GM21717 (cell line): ENCODE measurements around the gene PYY.
"Not testable (repeated sequence)": the region's sequence is repeated elsewhere in the genome, so short reads cannot be mapped to it uniquely, and the experiment has no call there.

ENCODE experiments used
- ATAC-seq: cut with Tn5 transposase; IDR thresholded peaks from one replicate; pipeline ENCODE4 v1.9.1; 2021; ENCODE audit warnings: mild to moderate bottlenecking, moderate library complexity; ENCODE audit not compliant: unreplicated experiment

PYY gene

DNA sequence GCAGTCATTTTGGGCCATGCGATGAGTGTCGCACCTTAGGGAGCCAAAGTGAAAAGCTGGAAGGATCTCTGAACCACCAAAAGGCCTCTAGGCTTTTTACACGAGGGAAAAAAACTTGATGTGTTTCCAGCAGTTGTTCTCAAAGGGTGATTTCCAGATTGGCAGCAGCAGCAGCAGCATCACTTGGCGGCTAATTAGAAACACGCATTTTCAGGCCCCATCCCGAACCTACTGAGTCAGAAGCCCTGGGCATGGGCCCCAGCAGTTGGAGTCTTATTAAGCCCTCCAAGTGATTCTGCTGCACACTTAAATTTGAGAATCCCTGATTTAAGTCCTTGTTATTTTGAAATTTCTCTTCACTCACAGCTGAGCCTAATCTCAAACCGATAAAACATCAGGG is 25.3 kb upstream of the PYY start:
- ATAC-seq, result no peak

DNA sequence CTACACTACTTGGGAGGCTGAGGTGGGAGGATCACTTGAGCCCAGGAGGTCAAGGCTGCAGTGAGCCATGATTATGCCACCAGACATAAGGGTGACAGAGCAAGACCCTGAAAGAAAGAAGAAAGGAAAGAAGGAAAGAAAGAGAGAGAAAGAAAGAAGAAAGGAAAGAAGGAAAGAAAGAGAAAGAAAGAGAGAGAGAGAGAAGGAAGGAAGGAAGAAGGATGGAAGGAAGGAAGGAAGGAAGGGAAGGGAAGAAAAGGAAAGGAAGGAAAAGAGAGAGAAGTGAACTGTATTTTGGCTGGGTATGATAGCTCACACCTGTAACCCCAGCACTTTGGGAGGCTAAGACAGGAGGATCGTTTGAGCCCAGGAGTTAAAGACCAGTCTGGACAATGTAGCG is 24.3 kb upstream of the PYY start:
- no peak for ATAC-seq

DNA sequence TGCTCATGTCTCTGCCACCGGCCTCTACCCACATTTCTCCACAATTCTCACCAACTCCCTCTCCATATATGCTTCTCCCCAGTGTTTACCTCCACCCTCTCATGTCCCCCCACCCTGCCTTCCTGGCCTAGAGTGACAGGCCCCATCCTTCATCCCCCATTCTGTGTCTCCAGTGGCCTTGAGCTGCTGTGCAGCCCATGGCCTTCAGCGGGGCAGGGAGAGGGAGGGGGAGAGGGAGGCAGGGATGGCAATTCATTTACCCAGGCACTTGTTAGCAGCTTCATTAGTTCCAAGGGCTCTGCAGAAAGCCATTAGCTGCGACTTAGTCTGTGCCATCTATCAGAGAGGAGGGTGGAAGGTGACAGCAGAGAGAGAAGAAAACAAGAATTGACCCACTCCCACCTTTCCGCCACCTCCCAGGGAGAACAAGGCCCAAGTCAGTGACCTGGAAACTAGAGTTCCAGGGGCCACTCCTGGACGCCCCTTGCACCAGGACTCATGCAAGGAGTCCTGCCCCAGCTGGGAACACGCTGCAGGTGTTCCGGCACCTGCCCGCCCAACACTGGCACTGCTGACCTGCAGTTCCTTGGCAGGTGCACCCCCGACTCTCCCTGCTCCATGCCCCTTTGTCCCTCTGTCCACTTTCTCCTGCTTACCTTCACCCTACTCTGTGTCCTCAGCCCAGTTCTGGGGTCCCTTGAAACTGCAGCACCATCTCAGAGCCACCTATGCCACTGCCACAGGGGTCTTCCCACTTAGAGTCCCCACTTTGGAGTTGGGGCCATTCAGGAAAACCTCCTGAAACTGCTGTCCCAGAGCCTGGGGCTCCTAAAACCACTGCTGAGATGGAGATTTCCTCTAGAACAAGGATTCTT is 23.5 kb upstream of the PYY start:
- no peak for ATAC-seq

DNA sequence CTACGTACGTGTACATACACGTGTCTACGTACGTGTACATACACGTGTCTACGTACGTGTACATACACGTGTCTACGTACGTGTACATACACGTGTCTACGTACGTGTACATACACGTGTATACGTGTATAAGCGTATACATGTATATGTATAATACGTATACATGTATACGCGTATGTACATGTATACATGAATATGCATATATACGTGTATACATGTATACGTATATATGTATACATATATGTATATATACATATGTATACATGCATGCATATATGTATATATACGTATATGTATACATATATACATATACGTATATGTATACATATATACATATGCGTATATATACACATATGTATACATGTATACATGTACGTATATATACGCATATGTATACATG is 22.2 kb upstream of the PYY start:
- ATAC-seq, result no peak

DNA sequence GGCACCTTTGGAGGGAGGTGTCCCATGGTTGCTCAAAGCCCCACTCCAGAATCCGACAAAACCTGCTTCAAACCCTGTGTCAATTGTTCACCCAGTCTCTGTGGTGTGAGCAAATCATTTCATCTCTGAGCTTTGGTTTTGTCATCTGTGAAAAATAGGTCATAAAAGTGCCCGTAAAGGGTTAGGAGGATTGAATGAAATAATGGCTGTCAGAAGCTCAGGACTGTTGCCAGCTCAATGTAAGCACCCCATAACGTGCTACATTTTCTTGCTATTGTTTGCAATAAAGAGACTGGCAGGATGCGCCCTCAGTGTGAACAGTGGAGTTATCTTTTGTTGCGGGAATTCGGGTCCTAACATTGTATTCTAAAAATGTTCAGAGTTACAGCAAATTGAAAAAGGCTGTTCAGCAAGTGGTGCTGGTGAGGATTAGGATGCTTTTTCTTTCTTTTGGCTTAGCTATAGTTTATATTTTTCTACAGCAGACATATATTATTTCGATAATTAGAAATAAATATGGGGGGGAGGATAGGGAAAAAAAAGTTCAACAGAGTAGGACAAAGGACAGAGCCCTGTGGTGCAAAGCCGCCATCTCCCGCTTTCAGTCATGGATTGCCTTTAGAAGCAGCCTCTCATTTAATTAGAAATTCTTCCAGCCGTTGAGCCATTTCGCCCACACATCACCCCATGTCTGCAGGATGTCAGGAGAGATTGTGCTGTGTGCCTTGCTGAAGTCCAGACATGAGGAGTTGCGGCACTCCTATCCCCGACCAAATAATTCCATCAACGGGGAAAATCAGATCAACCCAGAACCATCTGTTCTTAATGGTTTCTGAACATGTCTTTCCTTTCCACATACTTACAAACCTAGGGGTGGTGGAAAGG is 20.9 kb upstream of the PYY start:
- ATAC-seq, result no peak

DNA sequence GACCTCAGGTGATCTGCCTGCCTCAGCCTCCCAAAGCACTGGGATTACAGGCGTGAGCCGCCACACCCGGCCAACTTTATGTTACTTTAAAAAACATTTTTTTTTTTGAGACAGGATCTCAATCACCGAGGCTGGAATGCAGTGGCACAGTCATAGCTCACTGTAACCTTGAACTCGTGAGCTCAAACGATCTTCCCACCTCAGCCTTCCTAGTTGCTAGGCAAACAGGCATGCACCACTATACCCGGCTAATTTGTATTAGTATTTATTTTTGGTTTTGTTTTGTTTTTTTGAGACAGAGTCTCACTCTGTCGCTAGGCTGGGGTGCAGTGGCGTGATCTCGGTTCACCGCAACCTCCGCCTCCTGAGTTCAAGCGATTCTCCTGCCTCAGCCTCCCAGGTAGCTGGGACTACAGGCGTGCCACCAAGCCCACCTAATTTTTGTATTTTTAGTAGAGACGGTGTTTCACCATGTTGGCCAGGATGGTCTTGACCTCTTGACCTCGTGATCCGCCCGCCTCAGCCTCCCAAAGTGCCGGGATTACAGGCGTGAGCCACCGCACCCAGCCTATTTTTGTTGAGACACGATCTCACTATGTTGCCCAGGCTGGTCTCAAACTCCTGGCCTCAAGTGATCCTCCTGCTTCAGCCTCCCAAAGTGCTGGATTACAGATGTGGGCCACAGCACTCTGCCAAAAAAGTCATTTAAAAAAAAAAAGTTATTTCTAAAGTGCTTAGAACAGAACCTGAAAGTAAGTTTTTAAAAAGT is 18.9 kb upstream of the PYY start:
- not testable (repeated sequence) for ATAC-seq

DNA sequence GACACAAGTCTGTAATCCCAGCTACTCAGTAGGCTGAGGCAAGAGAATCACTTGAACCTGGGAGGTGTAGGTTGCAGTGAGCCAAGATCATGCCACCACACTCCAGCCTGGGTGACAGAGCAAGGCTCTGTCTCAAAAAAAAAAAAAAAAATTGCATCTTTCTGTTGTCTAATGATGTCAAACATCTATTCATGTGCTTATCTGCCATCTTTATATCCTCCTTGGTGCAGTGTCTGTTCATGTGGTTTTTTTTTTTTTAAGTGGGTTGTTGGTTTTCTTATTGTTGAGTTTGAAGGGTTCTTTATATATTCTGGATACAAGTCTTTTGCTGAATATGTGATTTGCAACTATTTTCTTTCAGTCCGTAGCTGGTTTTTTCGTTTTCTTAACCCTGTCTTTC is 17.7 kb upstream of the PYY start:
- ATAC-seq, result not testable (repeated sequence)

DNA sequence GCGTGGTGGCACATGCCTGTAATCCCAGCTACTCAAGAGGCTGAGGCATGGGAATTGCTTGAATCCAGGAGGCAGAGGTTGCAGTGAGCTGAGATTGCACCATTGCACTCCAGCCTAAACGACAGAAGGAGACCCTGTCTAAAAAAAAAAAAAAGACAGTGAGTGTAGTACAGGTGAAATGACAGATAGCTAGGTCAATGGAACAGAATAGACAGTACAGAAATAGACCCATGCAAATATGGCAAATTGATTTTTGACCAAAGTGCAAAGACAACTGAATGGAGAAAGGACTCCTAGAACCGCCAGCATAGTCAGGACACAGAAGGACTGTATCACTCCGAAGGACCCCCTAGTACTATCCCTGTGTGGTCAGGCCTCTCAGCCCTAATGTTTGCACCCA is 16.6 kb upstream of the PYY start:
- no peak for ATAC-seq

DNA sequence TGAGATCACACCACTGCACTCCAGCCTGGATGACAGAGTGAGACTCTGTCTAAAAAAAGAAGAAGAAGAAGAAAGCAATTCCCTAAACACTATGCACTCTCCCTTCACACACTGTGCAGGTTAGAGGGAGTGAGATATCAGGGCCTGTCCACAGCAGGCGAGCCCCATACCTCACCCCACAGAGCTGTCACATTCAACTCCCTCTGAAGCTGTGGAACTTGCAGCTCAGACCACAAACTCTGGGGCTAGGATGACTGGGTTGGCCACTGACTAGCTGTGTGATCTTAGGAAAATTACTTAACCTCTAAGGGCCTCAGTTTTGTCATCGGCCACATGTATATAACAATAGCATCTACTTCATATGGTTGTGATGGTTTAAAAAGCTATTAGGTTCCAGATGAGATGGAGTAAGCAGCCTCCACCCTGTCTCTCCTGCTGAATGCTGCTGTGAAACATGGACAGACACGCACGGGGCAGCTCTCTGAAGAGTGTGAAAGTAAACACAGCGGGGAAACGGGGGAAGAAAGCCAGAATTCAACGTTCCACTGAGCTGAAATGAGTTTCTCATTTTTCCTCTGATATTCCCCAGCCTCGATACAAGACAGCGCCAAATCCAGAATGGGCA is 13.6 kb upstream of the PYY start:
- ATAC-seq, result no peak

DNA sequence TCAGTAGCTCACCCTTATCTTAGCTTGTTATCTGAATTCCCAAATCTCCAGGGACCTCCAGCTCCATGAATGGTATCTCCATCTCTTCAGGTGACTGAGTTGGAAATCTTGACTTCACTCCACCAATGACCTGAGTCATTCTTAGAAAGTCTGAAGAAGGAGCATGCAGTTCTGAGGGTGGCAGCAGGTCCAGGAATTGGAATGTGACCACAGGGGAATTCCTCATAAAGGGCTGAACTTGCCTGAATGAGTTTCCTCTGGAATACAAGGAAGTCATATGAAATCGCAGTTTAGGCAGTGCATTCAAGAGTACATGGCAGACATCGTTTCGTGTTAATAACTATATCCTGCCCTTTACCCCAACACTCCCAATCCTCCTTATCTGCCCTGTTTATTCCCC is 12.5 kb upstream of the PYY start:
- no peak for ATAC-seq

DNA sequence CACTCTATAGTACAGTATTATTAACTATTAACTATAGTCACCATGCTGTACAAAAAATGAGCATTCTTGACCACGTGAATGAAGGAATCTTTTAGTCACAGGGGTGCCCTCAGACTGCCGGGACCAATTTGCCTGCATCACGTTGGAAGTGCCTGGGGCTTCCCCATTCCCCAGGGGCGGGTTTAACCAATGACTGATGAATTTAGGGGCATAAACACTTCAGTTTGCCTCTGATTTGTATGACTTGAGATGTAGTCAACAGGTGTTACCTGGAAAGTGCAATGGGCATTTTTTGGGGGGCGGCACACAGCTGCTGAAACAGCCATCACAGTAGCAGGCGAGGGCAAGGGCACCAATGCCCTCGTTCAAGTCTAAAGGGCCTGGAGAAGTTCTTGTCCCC is 8.7 kb upstream of the PYY start:
- no peak for ATAC-seq

DNA sequence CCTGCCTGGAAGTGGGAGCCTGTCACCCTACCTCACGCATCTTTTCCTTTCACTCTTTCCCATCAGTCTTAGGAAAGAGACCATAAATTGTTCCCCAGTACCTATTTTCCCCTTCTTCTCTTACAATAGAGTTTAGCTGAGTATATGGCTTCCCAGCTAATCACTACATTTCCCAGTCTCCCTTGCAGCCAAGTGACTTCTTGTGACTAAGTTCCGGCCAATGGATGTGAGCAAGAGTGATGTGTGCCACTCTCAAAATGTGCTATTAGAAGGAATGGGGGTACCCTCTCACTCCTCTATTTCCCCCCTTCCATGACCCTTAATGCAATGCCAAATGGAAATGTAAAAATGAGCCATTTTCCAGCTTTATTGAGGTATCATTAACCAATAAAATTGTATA is 8.2 kb upstream of the PYY start:
- ATAC-seq, result no peak

DNA sequence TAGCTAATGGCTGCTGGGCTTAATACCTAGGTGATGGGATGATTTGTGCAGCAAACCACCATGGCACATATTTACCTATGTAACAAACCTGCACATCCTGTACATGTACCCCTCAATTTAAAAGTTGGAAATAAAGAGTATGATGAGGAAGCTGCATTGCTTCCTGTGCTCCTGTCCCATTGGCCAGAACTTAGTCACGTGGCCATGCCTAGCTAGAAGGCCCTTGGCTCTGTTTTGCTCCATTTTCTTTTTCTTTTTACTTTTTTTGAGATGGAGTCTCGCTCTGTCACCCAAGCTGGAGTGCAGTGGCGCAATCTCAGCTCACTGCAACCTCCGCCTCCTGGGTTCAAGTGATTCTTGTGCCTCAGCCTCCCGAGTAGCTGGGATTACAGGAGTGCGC is 7.6 kb upstream of the PYY start:
- ATAC-seq, result not testable (repeated sequence)

DNA sequence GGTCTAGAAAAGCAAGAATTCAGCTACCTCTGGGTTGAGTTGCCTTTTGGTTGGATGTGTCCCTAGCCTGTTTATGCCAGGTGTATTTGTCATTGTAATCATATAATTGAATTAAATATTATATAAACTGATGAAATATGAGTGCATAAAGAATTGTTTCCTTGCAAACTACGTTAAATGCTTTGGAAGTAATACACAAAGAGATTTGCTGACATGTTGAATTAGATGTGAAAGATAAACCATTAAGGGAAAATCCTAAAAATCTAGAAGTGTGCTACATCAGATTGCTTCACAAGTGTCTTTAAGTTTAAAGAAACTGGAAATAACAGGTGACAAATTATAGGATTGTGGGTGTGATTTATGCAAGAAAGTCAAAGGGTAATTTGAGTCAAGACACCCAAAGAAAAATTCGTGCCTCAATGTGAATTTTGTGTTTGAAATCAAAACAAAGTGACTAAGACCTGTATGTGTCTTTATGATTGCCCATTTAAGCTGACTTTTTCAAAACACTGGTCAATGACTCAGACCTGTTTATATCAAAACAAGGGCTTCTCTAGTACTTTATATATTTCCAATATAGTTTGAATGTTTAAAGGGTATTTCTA is 5.1 kb upstream of the PYY start:
- no peak for ATAC-seq

DNA sequence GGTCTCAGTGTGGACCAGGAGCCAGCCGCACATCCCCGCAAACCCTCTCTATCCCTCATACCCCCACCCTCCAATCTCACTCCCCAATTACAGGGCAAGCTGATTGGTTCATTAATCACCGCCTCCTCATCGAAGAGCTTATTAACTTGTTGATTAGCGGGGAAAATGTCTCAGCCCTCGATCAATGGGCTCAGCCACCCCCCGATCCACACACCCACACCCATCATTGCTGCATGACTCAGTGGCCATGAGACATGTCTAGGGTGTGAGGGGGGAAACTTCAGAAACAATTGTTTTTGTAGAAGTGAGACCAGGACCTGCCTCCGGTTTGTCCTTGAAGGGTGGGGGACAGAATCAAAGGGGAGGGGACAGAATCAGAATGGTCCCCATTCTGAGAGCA is 2.5 kb upstream of the PYY start:
- no peak for ATAC-seq

DNA sequence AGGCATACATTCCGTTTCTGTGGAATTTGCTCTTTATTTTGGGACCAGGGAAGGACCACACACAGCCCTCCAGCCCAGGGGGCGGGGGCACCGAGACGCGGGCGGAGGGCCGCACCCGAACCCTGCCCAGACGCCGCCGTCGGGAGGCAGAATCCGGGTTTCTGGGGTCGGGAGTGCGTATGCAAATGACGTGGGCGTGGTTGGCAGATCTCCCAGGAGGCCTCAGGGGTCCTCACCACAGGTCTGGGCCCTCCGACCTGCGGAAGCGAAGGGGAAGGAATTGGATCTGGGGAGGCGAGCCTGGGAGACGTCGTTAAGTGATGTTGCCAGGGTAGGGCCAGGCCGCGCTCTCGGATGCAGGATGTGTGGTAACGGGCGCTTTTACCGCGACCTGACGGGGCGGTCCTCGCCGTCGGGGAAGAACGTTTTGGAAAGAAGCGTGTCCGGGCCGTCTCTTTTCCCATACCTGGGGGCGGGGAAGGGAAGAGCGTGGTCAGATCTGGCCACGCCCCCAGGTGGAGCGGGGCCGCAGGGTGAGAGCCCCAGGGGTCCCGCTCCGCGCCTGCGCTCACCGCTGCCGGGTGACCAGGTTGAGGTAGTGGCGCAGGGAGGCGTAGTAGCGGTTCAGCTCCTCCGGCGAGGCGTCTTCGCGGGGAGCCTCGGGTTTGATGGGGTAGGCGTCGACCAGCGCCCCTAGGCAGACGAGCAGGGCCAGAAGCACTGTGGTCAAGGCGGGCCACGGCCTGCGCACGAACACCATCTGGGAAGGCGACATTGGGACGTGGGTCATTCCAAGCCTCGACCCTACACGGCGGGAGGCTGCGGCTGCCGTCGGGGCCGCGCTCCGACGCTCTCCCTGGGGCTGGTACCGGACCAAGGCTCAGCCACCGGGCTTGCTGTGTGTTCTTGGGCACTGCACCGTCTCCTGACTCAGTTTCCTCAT is 745 bp downstream of the PYY start:
- no peak for ATAC-seq

DNA sequence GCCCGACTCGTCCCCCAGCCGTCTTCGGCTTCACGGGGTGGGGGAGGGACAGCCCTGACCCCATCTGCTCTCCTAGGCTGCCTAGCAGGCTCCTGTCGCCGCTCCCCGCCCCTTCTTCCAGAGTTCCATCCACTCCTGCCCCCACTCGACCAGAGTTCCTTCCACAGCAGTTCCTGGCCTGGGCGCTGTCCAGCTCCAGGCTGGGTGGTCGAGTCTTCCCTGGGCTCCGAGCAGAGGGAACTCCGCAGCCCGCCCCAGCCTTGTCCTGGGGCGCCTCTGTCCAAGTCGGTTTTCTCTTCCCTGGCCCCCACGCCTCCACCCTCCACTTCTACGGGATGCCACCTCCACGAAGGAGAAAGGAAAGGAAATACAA is 1.4 kb downstream of the PYY start:
- ATAC-seq, result no peak

DNA sequence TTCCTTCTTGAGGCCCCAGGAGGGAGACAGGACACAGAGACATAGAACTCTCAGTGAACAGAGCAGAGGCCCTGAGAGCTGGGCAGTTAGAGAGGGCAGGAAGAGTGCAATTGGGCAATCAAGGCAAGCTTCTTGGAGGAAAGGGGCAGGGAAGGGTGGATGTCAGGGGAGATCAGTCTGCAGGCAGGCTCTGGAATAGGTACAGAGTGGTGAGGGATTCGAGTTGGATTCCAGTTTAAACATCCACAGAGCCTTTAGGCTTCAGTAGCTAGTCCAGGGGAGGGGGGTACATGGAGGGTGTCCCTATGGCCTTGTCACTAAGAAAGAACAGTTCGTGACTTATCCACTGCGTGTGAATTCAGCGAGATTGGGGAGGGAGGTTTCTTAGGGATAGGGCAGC is 2.0 kb downstream of the PYY start:
- ATAC-seq, result no peak

DNA sequence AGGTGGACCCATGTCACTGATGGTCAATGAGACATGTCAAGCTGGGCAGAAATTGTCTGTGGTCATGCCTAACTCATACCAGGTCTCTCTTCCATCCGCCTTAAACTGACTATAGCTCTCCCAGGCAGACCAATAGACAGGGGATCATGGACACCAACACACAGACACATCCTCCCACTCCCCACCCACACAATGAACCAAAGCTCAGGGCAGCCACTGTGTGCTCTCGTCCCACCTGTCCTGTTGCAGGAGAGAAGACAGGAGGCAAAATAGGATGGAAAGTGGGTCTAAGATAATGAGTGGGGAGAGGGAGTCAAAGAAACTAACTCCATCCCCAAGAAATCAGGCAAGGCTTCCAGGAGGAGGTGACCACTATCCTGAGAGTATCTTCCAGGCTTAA is 3.2 kb downstream of the PYY start:
- ATAC-seq, result no peak
